ENCODE data around the gene MTM1.

GRCh38 chrX:150565551-150565950 is 2.9 kb upstream of the MTM1 start:
- no peak for TF ChIP-seq CTCF (IDR thresholded peaks at IDR 0.05)
- no peak for TF ChIP-seq EZH2phosphoT487 (IDR thresholded peaks at IDR 0.05)
